Stimulated activated CD8-positive, alpha-beta memory T cell treated with anti-CD3 and anti-CD28 coated beads, Interleukin-15, amount 100 ng/mL, for 1 hour (primary cell): ENCODE results near the gene TMEM61.
A peak's percentile ranks its signal among the peaks of the same experiment; 100 is the strongest.
"Not testable (repeated sequence)": the region's sequence is repeated elsewhere in the genome, so short reads cannot be mapped to it uniquely, and the experiment has no call there.

ENCODE experiments used
- DNase-seq: peaks from one replicate; pipeline ENCODE4 v3.0.0-alpha.2; 2020; ENCODE audit warnings: low read depth

The TMEM61 gene

DNA sequence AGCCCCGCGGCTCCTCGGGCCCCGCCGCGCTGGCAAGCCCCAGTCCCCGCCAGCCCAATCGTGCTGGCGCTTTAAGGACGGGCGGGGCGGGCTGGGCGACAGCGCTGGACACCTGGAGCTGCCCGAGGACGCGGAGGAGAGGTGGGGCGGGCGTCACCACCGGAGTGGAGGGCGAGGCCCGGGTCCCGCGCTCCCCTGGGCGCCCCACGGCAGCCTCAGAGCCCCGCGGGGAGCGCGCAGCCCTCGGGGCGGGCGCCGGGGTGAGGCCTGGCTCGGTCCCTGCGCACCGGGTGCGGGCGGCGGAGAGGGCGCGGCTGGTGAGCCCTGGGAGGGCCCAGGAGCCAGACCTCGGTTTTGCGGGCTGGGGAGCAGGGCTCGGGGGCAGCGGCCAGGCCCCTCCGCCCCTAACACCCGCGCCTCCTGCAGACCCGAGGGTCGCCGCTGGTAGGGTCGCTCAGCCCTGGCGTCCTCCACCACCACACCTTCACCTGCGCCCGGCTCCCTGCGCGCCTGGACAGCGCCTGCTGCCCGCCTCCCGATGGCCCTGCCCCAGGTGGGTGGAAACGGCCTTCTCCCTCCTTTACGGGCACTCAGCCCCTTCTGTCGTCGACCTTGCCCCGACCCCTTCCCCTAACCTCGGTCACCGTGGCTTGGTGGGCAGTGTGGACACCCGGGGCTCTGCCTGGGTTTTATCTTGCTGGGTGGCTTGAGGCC lies at the start of gene TMEM61:
Gene TMEM61, plus strand, starts transcription at position 101 of the 714 bp plus-strand sequence. Its CDS starts 438 bp downstream, at position 539.
- no peak for DNase-seq

- DNase-seq: no peak
Observed at GRCh38 chr1:54931275-54931840, 49.1 kb upstream of the TMEM61 start.

- DNase-seq: not testable (repeated sequence)
Observed at GRCh38 chr1:54934081-54934480, 46.3 kb upstream of the TMEM61 start.

DNA sequence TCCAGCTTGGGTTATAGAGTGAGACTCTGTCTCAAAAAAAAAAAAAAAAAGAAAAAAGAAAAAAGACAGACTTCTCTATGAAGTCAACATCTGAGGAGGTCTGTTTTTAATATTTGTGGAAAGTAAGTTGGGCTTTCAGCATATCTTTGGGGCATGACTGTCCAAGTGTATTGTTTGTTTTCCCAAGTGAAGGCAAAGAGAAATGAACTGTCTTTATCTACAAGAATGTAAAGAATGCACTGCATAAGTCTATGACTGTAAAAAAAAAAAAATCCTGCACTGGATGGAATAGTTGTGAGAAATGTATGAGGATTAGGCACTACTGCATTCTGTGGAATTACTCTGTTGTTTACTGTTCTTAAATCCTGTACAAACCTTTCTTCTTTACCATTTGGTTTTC lies 45.6 kb upstream of the TMEM61 start:
- DNase-seq: no peak

GRCh38 chr1:54936791-54937190 lies 43.6 kb upstream of the TMEM61 start:
- DNase-seq: no peak

DNA sequence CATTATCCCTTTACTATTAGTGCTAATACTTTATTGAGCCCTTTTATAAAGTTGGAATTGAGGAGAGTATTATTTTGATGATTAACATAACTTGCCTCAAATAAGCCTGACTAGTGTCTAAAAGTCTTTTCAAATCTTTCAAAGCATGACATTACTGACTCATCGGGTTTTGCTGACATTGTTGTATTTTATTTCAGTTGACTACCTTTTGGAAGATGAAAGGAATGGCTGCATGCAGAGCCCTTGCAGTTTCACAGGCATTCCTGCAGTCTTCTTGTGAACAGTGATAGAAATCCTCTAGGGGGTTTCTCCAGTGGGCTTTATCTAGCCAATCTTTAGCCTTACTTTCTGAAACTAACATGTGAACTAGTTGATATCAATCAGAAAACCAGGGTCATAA lies 43.0 kb upstream of the TMEM61 start:
- DNase-seq: no peak

GRCh38 chr1:54938955-54939354 lies 41.5 kb upstream of the TMEM61 start:
- not testable (repeated sequence) for DNase-seq

DNA sequence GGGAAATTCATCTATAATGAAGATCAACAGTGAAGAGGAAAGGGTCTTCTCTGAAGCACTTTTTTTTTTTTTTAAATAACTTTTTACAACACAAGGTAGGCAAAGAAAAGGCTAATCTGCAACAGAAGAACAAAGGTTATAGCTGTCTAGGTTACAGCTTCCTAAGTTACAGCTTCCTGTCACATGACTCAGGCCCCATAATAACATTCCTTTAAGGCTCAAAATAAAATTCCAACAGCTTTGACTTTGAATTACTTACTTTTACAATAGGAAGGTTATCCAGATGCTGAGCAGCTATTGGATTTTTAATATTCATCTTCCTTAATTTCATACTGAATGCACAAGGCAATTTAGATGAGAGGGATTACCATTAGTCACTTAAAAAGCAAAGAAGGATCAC lies 40.4 kb upstream of the TMEM61 start:
- no peak for DNase-seq

DNA sequence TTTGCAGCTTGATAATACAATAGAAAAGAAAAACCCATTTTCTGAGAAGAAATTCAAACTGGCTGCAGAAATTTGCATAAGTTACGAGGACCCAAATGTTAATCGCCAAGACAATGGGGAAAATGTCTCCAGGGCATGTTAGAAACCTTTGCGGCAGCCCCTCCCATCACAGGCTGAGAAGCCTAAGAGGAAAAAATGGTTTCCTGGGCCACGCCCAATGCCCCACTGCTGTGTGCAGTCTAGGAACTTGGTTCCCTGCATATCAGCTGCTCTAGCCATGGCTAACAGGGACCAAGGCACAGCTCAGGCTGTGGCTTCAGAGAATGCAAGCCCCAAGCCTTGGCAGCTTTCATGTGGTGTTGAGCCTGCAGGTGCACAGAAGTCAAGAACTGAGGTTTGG lies 37.5 kb upstream of the TMEM61 start:
- no peak for DNase-seq

DNA sequence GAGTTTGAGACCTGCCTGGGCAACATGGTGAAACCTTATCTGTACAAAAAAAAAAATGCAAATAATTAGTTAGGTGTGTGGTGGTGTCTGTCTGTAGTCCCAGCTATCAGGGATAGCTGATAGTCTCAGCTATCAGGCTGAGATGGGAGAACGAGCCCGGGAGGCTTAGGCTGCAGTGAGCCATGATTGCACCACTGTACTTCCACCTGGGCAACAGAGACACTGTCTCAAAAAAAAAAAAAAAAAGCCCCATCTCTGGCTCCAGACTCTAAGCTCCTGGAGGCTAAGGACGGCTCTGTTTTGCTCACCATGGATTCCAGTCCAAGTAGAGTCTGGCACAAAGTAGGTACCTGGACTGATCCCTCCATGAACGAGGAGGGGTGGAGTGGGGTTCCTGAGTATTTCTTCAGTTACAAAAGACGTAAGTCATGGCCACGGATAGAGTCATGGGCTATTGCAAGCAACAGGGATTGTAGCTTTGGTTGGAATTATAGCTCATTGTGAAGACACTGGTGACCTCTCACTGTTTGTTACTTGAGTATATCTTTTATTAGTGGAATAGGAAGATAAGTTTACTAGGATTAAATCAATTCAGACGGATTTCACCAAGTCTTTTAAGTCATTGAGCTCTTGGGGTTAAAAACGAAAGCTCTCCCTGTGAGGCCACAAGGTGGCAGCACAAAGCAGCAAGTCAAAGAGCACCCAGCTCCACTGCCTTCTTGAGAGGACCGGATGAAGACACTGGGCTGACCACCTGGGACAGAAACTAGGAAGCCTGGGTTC lies 35.6 kb upstream of the TMEM61 start:
- DNase-seq: peak; percentile 30

DNA sequence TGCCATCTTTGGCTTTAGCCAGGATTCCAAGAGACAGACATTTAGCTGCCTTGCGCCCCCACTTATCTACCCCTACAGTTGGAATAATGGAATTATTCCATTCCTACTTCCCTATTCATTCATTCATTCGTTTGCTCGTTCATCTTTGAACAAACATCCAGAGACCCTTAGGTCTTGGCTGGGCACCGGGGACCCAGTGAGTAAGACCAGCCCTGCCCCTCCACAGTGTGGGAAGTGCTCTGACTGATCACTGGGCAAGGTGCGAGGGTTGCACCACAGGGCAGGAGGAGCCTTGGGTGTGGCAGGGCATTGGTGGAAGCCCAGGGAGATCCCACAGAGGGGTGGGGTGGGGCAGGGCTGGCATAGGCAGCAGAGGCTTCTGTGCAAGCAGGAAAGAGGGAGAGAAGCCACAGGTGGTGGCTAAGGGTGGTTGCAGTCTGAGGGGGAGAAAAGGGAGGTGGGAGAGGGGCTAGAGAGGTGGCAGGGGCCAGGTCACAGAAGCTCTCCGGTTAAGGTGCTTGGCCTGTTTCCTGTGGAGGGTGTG lies 35.0 kb upstream of the TMEM61 start:
- no peak for DNase-seq

DNA sequence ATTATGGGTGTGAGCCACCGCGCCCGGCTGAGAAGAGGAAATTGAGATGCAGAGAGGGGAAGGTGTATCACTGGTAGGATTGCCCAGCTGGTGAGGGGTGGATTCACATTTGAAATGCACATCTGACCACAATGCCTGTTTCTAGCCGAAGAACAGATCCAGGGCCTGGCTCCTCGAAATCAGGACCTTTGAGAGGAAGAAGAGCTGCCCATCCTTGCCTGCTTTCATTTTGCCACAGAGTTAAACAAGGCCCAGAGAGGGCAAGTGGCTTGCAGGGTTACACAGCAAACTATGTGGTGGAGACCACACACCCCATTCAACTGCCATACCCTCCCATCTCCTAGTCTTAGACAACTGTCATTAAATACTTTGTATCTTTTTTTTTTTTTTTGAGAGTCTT lies 32.9 kb upstream of the TMEM61 start:
- no peak for DNase-seq

GRCh38 chr1:54949053-54949452 lies 31.4 kb upstream of the TMEM61 start:
- DNase-seq: no peak

DNA sequence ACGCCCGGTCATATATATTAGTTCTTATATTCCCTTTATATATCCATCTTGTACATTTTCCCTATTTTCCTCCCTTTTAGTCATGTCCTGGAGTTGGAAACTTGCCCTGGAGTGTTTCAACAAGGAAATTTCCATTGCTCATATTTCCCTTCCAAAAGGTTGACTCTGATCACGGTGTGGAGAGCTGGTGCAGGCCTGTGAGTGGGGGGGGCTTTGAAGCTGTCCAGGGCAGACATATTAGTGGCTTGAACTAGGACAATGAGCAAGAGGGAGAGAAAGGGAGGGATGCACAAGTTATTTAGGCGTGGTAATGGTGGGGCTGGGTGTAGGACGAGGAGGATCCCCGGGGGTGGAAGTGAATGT lies 30.4 kb upstream of the TMEM61 start:
- no peak for DNase-seq

DNA sequence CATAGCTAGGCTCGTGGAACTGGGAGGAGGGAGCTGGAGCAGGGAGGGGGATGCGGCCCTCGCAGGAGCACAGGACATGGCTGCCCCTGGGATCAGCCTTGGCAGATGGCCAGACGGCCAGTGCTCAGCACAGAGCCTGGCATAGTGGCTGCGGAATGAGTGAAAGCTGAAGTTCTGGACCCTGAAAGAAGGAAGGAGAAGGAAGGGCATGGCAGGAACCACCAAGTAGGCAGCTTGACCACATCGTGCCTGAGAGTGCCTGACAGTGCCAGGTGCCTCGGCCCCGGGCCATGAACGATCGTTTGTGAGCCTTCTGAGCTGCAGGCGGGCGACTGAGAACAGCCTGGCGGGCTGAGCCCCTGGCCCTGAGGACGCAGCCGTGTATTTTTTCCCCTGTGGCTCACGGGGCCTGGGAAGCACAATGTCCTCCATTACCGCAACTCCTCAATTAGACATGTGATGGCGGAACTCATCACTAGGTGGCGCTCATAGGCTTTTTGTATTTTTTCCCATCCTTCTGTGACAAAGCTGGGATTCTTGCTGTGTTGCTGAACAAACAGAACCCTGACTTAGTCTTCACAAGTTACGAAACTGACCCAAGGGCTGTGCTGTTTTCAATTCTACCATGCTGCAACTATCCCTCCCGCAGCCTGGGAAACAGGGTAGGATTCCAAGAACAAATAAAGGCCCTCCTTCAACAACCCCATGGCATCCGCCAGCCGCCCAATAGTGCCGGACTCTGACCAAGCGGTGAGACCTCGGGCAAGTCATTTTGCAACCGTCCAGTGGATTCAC lies 29.9 kb upstream of the TMEM61 start:
- peak; percentile 11 for DNase-seq

- DNase-seq: no peak
Observed at GRCh38 chr1:54951810-54952226, 28.6 kb upstream of the TMEM61 start.

DNA sequence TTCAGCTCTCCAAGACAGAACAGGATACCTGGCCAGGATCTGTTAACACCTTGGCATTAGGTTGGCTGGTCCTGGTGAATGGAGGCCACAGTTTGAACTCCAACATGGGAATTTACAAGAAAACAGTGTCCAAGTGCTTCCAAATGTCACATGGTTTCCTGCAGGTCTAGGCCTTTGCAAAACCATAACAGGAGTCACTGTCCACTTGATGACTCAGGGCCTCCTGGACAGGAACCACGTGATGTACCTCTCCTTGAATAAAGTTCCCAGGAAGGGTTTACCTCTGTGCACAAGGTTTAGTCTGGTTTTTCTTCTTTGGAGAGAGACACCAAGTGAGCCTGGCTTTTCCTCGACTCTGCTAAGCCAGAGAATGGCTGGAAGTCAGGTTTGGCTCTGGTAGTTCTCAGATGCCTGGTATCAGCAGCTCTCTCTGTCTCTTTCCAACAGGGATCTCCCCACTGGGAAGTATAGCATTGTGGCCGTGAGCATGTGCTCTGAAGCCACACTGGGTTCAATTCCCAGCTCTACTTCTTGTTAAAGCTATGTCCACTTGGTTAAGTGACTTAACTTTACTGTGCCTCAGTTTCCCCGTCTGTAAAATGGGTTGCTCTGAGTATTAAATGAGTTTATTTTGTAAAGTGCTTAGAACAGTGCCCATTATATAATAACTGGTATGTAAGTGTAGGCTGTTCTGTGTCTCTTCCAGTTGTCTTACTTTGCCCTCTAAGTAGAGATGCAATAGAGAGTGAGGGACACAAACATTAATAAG lies 27.3 kb upstream of the TMEM61 start:
- no peak for DNase-seq

- no peak for DNase-seq
Observed at GRCh38 chr1:54953846-54954245, 26.6 kb upstream of the TMEM61 start.

GRCh38 chr1:54955359-54955758 lies 25.1 kb upstream of the TMEM61 start:
- DNase-seq: no peak

GRCh38 chr1:54956726-54957125 lies 23.7 kb upstream of the TMEM61 start:
- DNase-seq: no peak

GRCh38 chr1:54959241-54959640 lies 21.2 kb upstream of the TMEM61 start:
- no peak for DNase-seq
